Nephron progenitor cell (in vitro differentiated cells): ENCODE data around the gene PDIA5.

Experiments used
- DNase-seq: peaks from one replicate; pipeline ENCODE4 v3.0.0; 2021
- H3K27ac Mint-ChIP-seq: 2 replicates; pipeline ENCODE4 v1.8.0; 2021; ENCODE audit warnings: mild to moderate bottlenecking, moderate library complexity, mixed read lengths
- H3K27me3 Mint-ChIP-seq: 2 replicates; pipeline ENCODE4 v1.8.0; 2021; ENCODE audit warnings: mild to moderate bottlenecking, low read depth, mixed read lengths; ENCODE audit not compliant: poor library complexity
- H3K36me3 Mint-ChIP-seq: 2 replicates; pipeline ENCODE4 v1.8.0; 2021; ENCODE audit warnings: low read depth, mixed read lengths
- H3K4me1 Mint-ChIP-seq: 2 replicates; pipeline ENCODE4 v1.8.0; 2021; ENCODE audit warnings: mixed read lengths
- H3K4me3 Mint-ChIP-seq: 2 replicates; pipeline ENCODE4 v1.8.0; 2021; ENCODE audit warnings: mild to moderate bottlenecking, moderate library complexity, mixed read lengths
- H3K9me3 Mint-ChIP-seq: 2 replicates; pipeline ENCODE4 v1.8.0; 2021; ENCODE audit warnings: mild to moderate bottlenecking, moderate library complexity, mixed read lengths
- TF ChIP-seq, protein P1 (sequence below): fragments of 200-600 bp; sonication (generic); IDR thresholded peaks from 2 replicates; pipeline ENCODE4 v1.5.0; 2021; ENCODE audit warnings: antibody characterized with exemption

The PDIA5 gene

DNA sequence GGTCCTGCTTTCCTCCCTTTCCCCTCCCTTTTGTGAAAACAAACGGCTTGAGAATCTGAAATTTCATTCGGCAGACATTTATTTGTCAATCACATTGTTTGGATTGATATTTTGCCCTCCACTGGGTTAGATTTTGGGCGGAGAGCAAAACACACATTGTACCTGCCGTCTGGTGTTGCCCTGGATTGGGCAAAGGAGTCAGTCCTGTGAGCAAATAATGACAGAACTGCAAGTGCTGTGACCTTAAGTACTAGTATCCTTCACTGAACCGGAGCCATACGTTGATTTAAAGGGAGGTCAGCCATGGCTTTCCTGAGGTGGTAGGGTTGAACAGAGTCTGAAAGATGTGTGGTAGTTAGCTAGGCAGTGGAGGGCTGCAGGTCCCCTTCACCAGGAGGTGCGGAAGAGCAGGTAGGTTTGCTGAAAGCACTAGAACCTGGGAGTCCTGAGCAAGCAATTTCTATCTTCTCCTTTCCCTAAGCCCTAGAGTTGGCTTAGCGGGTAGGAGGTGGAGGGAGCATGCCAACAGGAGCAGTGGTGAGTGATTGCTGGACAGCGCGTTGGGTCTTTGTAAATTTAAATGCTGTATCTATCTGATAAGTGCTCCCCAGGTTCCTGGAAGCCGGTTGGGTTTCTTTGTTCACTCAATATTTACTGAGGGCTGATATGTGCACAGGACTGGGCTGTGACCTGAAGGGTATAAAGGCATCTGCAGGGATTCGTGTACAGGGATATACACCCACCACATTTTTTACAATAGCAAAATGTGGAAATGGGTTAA lies 2.0 kb downstream of the PDIA5 start:
- H3K27me3 Mint-ChIP-seq, result peaks cover 25% of the 10 kb centered on the region
- H3K36me3 Mint-ChIP-seq, result no peaks in the 10 kb centered on the region
- peaks cover 40% of the 10 kb centered on the region for H3K4me1 Mint-ChIP-seq
- TF ChIP-seq, protein P1, sequence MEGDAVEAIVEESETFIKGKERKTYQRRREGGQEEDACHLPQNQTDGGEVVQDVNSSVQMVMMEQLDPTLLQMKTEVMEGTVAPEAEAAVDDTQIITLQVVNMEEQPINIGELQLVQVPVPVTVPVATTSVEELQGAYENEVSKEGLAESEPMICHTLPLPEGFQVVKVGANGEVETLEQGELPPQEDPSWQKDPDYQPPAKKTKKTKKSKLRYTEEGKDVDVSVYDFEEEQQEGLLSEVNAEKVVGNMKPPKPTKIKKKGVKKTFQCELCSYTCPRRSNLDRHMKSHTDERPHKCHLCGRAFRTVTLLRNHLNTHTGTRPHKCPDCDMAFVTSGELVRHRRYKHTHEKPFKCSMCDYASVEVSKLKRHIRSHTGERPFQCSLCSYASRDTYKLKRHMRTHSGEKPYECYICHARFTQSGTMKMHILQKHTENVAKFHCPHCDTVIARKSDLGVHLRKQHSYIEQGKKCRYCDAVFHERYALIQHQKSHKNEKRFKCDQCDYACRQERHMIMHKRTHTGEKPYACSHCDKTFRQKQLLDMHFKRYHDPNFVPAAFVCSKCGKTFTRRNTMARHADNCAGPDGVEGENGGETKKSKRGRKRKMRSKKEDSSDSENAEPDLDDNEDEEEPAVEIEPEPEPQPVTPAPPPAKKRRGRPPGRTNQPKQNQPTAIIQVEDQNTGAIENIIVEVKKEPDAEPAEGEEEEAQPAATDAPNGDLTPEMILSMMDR, result no peak
- peaks cover 5% of the 10 kb centered on the region for H3K9me3 Mint-ChIP-seq
- DNase-seq, result no peak
- no peak overlapping the region for H3K27ac Mint-ChIP-seq
- peak overlapping the region; percentile 84 for H3K4me3 Mint-ChIP-seq

DNA sequence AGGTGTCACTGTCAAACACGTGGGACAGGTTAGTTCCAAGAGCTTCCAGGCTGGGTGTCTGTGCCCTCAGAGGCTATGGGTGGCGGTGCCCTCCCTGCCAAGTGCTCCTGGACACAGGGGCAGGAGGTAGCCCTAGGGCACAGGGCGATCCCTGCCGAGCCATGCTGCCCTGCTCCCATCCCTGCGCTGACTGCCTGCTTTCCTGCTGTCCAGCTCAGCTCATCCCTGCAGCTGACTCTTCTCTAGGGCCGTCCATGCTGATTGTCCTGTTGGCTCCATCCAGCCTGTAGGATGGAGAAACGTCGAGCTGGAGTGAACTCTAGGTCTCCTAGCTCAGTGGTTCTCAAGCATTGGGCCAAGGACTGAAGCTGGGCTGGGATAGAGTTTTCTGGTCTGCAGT lies 3.7 kb downstream of the PDIA5 start:
- H3K36me3 Mint-ChIP-seq, result no peaks in the 10 kb centered on the region
- no peak overlapping the region for H3K4me3 Mint-ChIP-seq
- peaks cover 25% of the 10 kb centered on the region for H3K27me3 Mint-ChIP-seq
- DNase-seq, result no peak
- H3K27ac Mint-ChIP-seq, result no peak overlapping the region
- TF ChIP-seq, protein P1, result no peak
- H3K4me1 Mint-ChIP-seq, result peaks cover 33% of the 10 kb centered on the region
- H3K9me3 Mint-ChIP-seq, result no peaks in the 10 kb centered on the region

DNA sequence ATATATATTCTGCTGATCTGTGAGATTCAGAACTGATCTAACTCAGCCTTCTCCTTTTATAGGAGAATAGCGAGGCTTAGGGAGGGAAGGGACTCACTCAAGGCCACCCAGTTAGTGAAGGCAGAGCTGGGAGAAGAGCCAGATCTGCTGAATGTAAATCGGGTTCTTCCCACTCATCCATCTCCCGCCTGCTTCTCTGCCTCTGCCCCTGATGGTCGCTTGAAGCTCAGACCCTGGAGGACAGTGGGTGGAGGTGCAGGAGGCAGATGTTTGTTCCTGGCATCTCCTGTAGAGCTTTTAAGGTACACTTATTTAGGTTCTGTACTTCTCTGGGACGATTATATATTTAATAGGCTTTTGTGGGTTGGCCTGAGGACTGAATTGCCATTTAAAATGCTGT lies 4.3 kb downstream of the PDIA5 start:
- H3K9me3 Mint-ChIP-seq, result no peaks in the 10 kb centered on the region
- peaks cover 25% of the 10 kb centered on the region for H3K27me3 Mint-ChIP-seq
- TF ChIP-seq, protein P1, result no peak
- H3K4me1 Mint-ChIP-seq, result peaks cover 33% of the 10 kb centered on the region
- no peak overlapping the region for H3K27ac Mint-ChIP-seq
- no peak for DNase-seq
- no peak overlapping the region for H3K4me3 Mint-ChIP-seq
- H3K36me3 Mint-ChIP-seq, result no peaks in the 10 kb centered on the region

DNA sequence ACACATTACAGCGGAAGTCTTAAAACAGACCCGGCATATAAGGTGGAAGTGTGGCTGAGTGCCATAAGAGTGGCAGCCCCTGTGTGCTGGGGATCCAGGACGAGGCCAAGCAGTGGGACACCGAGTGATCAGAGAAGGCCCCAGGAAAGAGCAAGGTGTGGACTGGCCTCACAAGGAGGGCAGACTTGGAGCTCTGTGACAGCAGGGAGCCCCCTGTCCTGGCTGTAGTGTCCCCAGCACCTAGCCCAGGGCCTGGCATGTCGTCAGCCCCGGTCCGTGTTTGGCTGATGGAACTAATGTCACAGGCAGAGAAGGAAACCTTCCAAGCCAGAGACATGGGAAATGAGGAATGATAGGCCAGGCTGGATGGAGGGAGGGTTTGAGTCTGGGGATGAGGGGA lies 4.8 kb downstream of the PDIA5 start:
- Mint-ChIP-seq H3K9me3 (no peaks in the 10 kb centered on the region), H3K27ac (no peak overlapping the region), H3K27me3 (peaks cover 25% of the 10 kb centered on the region), H3K4me3 (no peak overlapping the region), H3K4me1 (peaks cover 32% of the 10 kb centered on the region), H3K36me3 (no peaks in the 10 kb centered on the region)
- DNase-seq, result no peak
- TF ChIP-seq, protein P1, result no peak

DNA sequence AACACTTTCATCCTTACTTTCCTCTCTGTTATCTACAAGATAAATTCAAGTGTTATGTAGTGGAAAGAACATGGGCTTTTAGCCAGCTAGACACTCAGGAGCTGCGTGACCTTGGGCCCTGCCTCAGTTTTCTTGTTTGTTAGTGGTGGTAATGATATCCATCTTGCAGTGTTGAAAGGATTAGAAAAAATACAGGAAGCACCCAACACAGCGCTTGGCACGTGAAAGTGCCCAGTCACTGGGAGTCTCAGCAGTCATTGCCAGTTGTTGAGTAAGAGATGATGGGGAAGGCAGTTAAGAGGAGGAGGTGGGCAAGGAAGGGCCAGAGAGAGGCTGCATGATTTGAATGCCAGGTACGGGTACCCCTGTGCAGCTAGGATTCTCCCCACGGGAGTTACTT lies 5.3 kb downstream of the PDIA5 start:
- H3K36me3 Mint-ChIP-seq, result no peaks in the 10 kb centered on the region
- H3K9me3 Mint-ChIP-seq, result no peaks in the 10 kb centered on the region
- no peak for DNase-seq
- H3K4me3 Mint-ChIP-seq, result no peak overlapping the region
- no peak overlapping the region for H3K27ac Mint-ChIP-seq
- peaks cover 25% of the 10 kb centered on the region for H3K27me3 Mint-ChIP-seq
- peaks cover 28% of the 10 kb centered on the region for H3K4me1 Mint-ChIP-seq
- TF ChIP-seq, protein P1, result no peak

DNA sequence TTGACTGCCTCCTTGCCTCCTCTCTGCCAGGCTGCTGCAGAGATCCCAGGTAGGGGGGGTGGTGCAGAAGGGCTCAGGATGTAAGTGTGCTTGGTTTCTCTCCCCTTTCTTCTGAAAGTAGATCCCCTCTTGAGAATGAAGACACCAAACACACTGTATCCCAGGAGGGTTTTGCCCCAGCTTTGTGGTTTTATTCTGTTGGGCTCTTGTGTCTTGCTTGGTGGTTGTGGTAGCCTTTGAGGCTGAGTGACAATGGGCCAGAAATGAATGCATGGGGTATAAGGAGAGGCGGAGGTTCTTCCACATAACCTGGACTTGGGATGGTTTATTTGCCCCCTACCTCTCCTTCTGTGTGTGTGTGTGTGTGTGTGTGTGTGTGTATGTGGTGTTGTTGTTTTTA lies 5.7 kb downstream of the PDIA5 start:
- Mint-ChIP-seq H3K27ac (no peak overlapping the region), H3K4me1 (peaks cover 27% of the 10 kb centered on the region), H3K36me3 (no peaks in the 10 kb centered on the region), H3K4me3 (no peak overlapping the region), H3K9me3 (no peaks in the 10 kb centered on the region), H3K27me3 (peaks cover 24% of the 10 kb centered on the region)
- TF ChIP-seq, protein P1, result no peak
- no peak for DNase-seq
